K562 (cell line): ENCODE results near the gene KRTAP2-3.
"Not testable (repeated sequence)": the region's sequence is repeated elsewhere in the genome, so short reads cannot be mapped to it uniquely, and the experiment has no call there.

Experiments used
- CAMTA2 ChIP-seq: fragments of 250-450 bp; sonication (Bioruptor Pico); conservative IDR thresholded peaks from 2 replicates; pipeline ENCODE4 v1.5.1; 2022
- FOSL1 ChIP-seq: fragments of 200-800 bp; sonication (Bioruptor generic); conservative IDR thresholded peaks from 2 replicates; pipeline ENCODE4 v1.6.1; 2016; ENCODE audit warnings: missing genetic modification characterization, missing compliant biosample characterization
- MEF2D ChIP-seq: conservative IDR thresholded peaks from 2 replicates; pipeline ENCODE4 v1.6.1; 2016; ENCODE audit warnings: low read depth, missing genetic modification characterization, missing compliant biosample characterization
- MYC ChIP-seq, 2 experiments: fragments of 250-450 bp in 1 of 2; sonication (Bioruptor Pico) in 1 of 2; IDR thresholded peaks; 2 replicates each; pipeline versions ENCODE4 v1.5.1 to v1.6.1; 2012 to 2021; ENCODE audit warnings: low read depth in 2 of 2, borderline replicate concordance in 1 of 2, improper control_type of control experiment in 1 of 2, low read length in 1 of 2, mild to moderate bottlenecking in 1 of 2, moderate library complexity in 1 of 2
- PHB ChIP-seq: fragments of 250-450 bp; sonication (Bioruptor Pico); IDR thresholded peaks from 2 replicates; pipeline ENCODE4 v1.5.0; 2021
- SMARCA4 ChIP-seq: fragments of 450-650 bp; IDR thresholded peaks from 2 replicates; pipeline ENCODE4 v1.6.1; 2016
- TCF3 ChIP-seq: sonication (generic); formaldehyde crosslinking; IDR thresholded peaks from 2 replicates; pipeline ENCODE4 v1.4.0; 2020; ENCODE audit warnings: mild to moderate bottlenecking, missing genetic modification reagents
- YY1 ChIP-seq, 3 experiments: IDR thresholded peaks; 2 replicates each; pipeline ENCODE4 v1.6.1; 2011; ENCODE audit warnings: low read length in 2 of 3, mild to moderate bottlenecking in 2 of 3, moderate library complexity in 2 of 3, borderline replicate concordance in 1 of 3, control low read depth in 1 of 3, low read depth in 1 of 3; ENCODE audit not compliant: insufficient read depth in 3 of 3, insufficient replicate concordance in 2 of 3, control insufficient read depth in 1 of 3, insufficient read length in 1 of 3; ENCODE audit errors: extremely low read depth in 1 of 3
- ZNF217 ChIP-seq: sonication (generic); formaldehyde crosslinking; IDR thresholded peaks from 2 replicates; pipeline ENCODE4 v1.8.0; 2022; ENCODE audit warnings: mild to moderate bottlenecking, missing genetic modification reagents
- ZNF77 ChIP-seq: fragments of 250-450 bp; sonication (Bioruptor Pico); IDR thresholded peaks from 2 replicates; pipeline ENCODE4 v1.5.0; 2020
- TF ChIP-seq, protein P1 (sequence below), 3 experiments: IDR thresholded peaks in 2 of 3; conservative IDR thresholded peaks in 1 of 3; 2 replicates each; pipeline ENCODE4 v1.5.1; 2011 to 2012; ENCODE audit warnings: low read length in 3 of 3, mild to moderate bottlenecking in 3 of 3, control low read depth in 2 of 3, improper control_type of control experiment in 1 of 3, inconsistent platforms in 1 of 3, low read depth in 1 of 3, mixed read lengths in 1 of 3, moderate library complexity in 1 of 3; ENCODE audit not compliant: insufficient read depth in 2 of 3
- TF ChIP-seq, protein P2 (sequence below): sonication (generic); formaldehyde crosslinking; IDR thresholded peaks from 2 replicates; pipeline ENCODE4 v1.8.0; 2022; ENCODE audit warnings: missing genetic modification reagents, mild to moderate bottlenecking, borderline replicate concordance
- TF ChIP-seq, protein P3 (sequence below): fragments of 250-450 bp; sonication (Bioruptor Pico); IDR thresholded peaks from 2 replicates; pipeline ENCODE4 v1.8.0; 2021; ENCODE audit warnings: mild to moderate bottlenecking, moderate library complexity

DNA sequence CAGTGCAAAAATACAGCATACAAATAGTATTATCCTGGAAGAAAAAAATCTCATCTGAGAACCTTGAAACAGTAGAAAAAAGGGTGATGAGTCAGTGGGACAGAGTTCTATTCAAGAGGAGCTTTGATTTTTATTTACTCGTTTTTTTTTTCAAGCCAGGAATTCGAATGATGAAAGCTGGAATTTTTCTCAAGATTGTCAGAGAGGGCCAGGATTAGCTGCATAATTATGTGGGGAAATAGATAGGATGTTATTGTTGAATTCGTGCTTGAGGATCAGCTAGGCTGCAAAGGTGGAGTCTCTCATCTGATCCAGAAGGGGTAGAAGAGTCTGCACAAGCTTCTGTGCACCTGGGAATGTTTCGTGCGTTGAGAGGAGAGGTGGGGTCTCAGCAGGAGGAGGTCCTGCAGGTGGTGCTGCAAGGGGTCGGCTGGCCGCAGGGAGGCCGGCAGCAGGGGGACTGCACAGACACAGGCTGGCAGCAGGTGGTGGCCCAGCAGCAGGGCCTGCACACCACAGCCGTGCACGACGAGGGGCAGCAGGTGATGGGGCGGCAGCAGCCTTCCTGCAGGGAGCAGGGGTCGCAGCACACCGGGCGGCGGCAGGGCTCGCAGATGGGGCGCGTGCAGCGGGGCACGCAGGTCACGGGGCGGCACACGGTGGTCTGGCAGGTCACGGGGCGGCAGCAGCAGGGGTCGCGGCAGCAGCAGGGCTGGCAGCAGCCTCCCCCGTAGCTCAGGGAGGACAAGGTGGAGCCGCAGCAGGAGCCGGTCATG lies 450 bp downstream of the KRTAP2-3 start:
- TF ChIP-seq PHB (CRISPR knock-in tag); ZNF217 (CRISPR knock-in tag); TCF3; ZNF77 (CRISPR knock-in tag); YY1 (IDR thresholded peaks at IDR 0.05; ENCODE audit: borderline replicate concordance in 1 of 3, control insufficient read depth in 1 of 3, extremely low read depth in 1 of 3, insufficient read depth in 3 of 3, insufficient read length in 1 of 3, insufficient replicate concordance in 2 of 3, low read depth in 1 of 3, low read length in 2 of 3); MYC (IDR thresholded peaks at IDR 0.05; ENCODE audit: low read depth, low read length); MYC (CRISPR knock-in tag; IDR thresholded peaks at IDR 0.05; ENCODE audit: borderline replicate concordance, low read depth); FOSL1 (tag); CAMTA2 (CRISPR knock-in tag); SMARCA4; MEF2D: not testable (repeated sequence)
- TF ChIP-seq, protein P1, sequence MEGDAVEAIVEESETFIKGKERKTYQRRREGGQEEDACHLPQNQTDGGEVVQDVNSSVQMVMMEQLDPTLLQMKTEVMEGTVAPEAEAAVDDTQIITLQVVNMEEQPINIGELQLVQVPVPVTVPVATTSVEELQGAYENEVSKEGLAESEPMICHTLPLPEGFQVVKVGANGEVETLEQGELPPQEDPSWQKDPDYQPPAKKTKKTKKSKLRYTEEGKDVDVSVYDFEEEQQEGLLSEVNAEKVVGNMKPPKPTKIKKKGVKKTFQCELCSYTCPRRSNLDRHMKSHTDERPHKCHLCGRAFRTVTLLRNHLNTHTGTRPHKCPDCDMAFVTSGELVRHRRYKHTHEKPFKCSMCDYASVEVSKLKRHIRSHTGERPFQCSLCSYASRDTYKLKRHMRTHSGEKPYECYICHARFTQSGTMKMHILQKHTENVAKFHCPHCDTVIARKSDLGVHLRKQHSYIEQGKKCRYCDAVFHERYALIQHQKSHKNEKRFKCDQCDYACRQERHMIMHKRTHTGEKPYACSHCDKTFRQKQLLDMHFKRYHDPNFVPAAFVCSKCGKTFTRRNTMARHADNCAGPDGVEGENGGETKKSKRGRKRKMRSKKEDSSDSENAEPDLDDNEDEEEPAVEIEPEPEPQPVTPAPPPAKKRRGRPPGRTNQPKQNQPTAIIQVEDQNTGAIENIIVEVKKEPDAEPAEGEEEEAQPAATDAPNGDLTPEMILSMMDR (IDR thresholded peaks at IDR 0.05 in 2 of 3, conservative IDR thresholded peaks at IDR 0.05 in 1 of 3; ENCODE audit: insufficient read depth in 2 of 3, low read depth in 1 of 3, low read length in 3 of 3): not testable (repeated sequence)
- TF ChIP-seq, protein P2, sequence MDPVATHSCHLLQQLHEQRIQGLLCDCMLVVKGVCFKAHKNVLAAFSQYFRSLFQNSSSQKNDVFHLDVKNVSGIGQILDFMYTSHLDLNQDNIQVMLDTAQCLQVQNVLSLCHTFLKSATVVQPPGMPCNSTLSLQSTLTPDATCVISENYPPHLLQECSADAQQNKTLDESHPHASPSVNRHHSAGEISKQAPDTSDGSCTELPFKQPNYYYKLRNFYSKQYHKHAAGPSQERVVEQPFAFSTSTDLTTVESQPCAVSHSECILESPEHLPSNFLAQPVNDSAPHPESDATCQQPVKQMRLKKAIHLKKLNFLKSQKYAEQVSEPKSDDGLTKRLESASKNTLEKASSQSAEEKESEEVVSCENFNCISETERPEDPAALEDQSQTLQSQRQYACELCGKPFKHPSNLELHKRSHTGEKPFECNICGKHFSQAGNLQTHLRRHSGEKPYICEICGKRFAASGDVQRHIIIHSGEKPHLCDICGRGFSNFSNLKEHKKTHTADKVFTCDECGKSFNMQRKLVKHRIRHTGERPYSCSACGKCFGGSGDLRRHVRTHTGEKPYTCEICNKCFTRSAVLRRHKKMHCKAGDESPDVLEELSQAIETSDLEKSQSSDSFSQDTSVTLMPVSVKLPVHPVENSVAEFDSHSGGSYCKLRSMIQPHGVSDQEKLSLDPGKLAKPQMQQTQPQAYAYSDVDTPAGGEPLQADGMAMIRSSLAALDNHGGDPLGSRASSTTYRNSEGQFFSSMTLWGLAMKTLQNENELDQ: not testable (repeated sequence)
- TF ChIP-seq, protein P3, sequence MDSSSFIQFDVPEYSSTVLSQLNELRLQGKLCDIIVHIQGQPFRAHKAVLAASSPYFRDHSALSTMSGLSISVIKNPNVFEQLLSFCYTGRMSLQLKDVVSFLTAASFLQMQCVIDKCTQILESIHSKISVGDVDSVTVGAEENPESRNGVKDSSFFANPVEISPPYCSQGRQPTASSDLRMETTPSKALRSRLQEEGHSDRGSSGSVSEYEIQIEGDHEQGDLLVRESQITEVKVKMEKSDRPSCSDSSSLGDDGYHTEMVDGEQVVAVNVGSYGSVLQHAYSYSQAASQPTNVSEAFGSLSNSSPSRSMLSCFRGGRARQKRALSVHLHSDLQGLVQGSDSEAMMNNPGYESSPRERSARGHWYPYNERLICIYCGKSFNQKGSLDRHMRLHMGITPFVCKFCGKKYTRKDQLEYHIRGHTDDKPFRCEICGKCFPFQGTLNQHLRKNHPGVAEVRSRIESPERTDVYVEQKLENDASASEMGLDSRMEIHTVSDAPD (CRISPR knock-in tag): not testable (repeated sequence)
